OCI-LY1 (cell line): ENCODE measurements around the gene PROP1.
"Not testable (repeated sequence)": the region's sequence is repeated elsewhere in the genome, so short reads cannot be mapped to it uniquely, and the experiment has no call there.

ENCODE experiments used
- H2AFZ ChIP-seq: fragments of 200-600 bp; sonication (generic), shearing (Covaris generic); 2 replicates; pipeline ENCODE4 v1.6.0; 2014; ENCODE audit warnings: antibody characterized with exemption, mild to moderate bottlenecking, low read length
- H3F3A ChIP-seq: fragments of 200-600 bp; sonication (generic), shearing (Covaris generic); 2 replicates; pipeline ENCODE4 v1.6.0; 2014; ENCODE audit warnings: mild to moderate bottlenecking, antibody characterized with exemption, low read length, moderate library complexity; ENCODE audit not compliant: insufficient read depth
- H3K27ac ChIP-seq: fragments of 200-600 bp; sonication (generic); 2 replicates; pipeline ENCODE4 v1.5.1; 2014; ENCODE audit warnings: low read length, mixed run types, mild to moderate bottlenecking, low read depth; ENCODE audit not compliant: poor library complexity, severe bottlenecking
- H3K27me3 ChIP-seq: fragments of 200-600 bp; sonication (generic); 2 replicates; pipeline ENCODE4 v1.6.0; 2014; ENCODE audit warnings: antibody characterized with exemption, mild to moderate bottlenecking, low read length, moderate library complexity; ENCODE audit not compliant: insufficient read depth
- H3K36me3 ChIP-seq: fragments of 200-600 bp; sonication (generic); 2 replicates; pipeline ENCODE4 v1.6.1; 2014; ENCODE audit warnings: mild to moderate bottlenecking, antibody characterized with exemption, low read length, moderate library complexity, mixed read lengths; ENCODE audit not compliant: insufficient read depth
- H3K4me1 ChIP-seq: fragments of 200-600 bp; sonication (generic); 2 replicates; pipeline ENCODE4 v1.5.1; 2014; ENCODE audit warnings: mild to moderate bottlenecking, low read length, moderate library complexity; ENCODE audit not compliant: insufficient read depth, severe bottlenecking
- H3K4me2 ChIP-seq: fragments of 200-600 bp; sonication (generic), shearing (Covaris generic); 2 replicates; pipeline ENCODE4 v1.6.1; 2014; ENCODE audit warnings: low read length
- H3K4me3 ChIP-seq: fragments of 200-600 bp; sonication (generic); 2 replicates; pipeline ENCODE4 v1.5.1; 2014; ENCODE audit warnings: low read length, low read depth, mild to moderate bottlenecking, mixed read lengths; ENCODE audit not compliant: poor library complexity, severe bottlenecking
- H3K79me2 ChIP-seq: fragments of 200-600 bp; shearing (Covaris generic); 2 replicates; pipeline ENCODE4 v1.6.1; 2016; ENCODE audit warnings: mixed run types, low read length, mixed read lengths; ENCODE audit not compliant: insufficient read depth
- H3K9ac ChIP-seq: fragments of 200-600 bp; sonication (generic), shearing (Covaris generic); 2 replicates; pipeline ENCODE4 v1.6.1; 2014; ENCODE audit warnings: mild to moderate bottlenecking, low read length, mixed read lengths
- H3K9me2 ChIP-seq: fragments of 200-600 bp; sonication (generic), shearing (Covaris generic); 2 replicates; pipeline ENCODE4 v1.6.1; 2014; ENCODE audit warnings: low read depth, mild to moderate bottlenecking, low read length, mixed read lengths
- H3K9me3 ChIP-seq: fragments of 200-600 bp; shearing (Covaris generic); 2 replicates; pipeline ENCODE4 v1.6.1; 2014; ENCODE audit warnings: low read length, mixed read lengths
- H4K20me1 ChIP-seq: fragments of 200-600 bp; sonication (generic), shearing (Covaris generic); 2 replicates; pipeline ENCODE4 v1.6.0; 2016; ENCODE audit warnings: mild to moderate bottlenecking, low read length; ENCODE audit not compliant: insufficient read depth
- EZH2 ChIP-seq: fragments of 200-600 bp; sonication (generic), shearing (Covaris generic); IDR thresholded peaks from 2 replicates; pipeline ENCODE4 v1.8.0; 2017; ENCODE audit warnings: borderline replicate concordance, mixed run types, mild to moderate bottlenecking, antibody characterized with exemption, low read length, moderate library complexity, mixed read lengths
- TF ChIP-seq, protein P1 (sequence below): fragments of 200-600 bp; sonication (generic), shearing (Covaris generic); IDR thresholded peaks from 2 replicates; pipeline ENCODE4 v1.5.1; 2017; ENCODE audit warnings: mild to moderate bottlenecking, antibody characterized with exemption, low read length, moderate library complexity, mixed read lengths

PROP1 gene

DNA sequence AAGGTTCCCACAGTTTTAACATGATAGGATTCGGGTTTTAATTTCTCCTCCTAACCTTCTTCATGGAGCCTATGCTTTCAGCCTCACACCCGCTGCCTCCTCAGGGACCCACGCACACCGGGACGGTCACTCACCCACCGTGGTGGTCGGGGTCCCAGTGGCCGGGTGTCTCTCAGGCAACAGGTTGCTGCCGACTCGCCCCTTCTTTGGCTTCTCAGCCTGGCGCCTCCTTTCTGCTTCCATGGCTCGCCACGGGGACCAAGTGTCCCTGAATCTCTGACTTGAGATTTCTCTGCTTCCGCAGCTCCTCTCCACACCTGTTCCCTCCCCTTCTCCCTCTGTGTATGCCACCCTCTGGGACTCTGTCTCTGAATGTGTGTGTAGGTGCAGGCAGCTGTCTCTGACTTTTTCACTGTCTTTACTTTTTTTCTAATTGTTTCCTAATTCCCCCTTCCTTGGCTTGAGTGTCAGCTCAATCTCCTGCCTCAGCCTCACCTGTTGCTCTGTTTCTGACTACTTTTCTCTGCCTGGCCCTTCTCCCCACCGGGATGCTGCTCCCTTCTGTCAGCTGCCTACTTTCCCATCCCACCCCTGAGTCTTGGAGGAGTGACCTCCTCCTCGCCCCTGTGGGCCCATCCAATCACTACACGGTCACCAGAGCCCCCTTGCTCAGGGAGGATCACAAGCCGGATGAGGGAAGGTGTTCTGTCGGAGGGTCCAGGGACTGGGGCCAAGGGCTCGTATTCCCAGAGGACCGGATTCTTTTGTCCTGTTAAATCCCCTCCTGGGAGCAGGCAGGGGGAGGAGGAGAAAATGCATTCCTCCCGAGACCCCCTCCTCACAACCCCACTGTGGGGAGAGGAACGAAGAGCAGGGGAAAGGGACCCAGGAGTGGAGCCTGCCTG, at the start of gene PROP1:
TSS of gene PROP1 (minus strand) at position 552 of the 905 bp plus-strand sequence. CDS start at position 243, 309 bp downstream.
- TF ChIP-seq, protein P1, sequence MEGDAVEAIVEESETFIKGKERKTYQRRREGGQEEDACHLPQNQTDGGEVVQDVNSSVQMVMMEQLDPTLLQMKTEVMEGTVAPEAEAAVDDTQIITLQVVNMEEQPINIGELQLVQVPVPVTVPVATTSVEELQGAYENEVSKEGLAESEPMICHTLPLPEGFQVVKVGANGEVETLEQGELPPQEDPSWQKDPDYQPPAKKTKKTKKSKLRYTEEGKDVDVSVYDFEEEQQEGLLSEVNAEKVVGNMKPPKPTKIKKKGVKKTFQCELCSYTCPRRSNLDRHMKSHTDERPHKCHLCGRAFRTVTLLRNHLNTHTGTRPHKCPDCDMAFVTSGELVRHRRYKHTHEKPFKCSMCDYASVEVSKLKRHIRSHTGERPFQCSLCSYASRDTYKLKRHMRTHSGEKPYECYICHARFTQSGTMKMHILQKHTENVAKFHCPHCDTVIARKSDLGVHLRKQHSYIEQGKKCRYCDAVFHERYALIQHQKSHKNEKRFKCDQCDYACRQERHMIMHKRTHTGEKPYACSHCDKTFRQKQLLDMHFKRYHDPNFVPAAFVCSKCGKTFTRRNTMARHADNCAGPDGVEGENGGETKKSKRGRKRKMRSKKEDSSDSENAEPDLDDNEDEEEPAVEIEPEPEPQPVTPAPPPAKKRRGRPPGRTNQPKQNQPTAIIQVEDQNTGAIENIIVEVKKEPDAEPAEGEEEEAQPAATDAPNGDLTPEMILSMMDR, result no peak
- TF ChIP-seq EZH2, result no peak
- Histone ChIP-seq H3K27me3 (no peaks in the 10 kb centered on the region; the same call in 1 of the 2 replicates), H3K79me2 (no peaks in the 10 kb centered on the region), H4K20me1 (no peaks in the 10 kb centered on the region), H3K4me3 (no peak within 1 kb of the TSS), H3K4me1 (no peaks in the 10 kb centered on the region), H3K27ac (no peak within 1 kb of the TSS), H3K9ac (no peak within 1 kb of the TSS), H3K9me3 (no peaks in the 10 kb centered on the region), H3F3A (no peaks in the 10 kb centered on the region), H3K36me3 (no peaks in the 10 kb centered on the region), H2AFZ (no peak within 1 kb of the TSS), H3K9me2 (no peaks in the 10 kb centered on the region), H3K4me2 (no peak within 1 kb of the TSS)

DNA sequence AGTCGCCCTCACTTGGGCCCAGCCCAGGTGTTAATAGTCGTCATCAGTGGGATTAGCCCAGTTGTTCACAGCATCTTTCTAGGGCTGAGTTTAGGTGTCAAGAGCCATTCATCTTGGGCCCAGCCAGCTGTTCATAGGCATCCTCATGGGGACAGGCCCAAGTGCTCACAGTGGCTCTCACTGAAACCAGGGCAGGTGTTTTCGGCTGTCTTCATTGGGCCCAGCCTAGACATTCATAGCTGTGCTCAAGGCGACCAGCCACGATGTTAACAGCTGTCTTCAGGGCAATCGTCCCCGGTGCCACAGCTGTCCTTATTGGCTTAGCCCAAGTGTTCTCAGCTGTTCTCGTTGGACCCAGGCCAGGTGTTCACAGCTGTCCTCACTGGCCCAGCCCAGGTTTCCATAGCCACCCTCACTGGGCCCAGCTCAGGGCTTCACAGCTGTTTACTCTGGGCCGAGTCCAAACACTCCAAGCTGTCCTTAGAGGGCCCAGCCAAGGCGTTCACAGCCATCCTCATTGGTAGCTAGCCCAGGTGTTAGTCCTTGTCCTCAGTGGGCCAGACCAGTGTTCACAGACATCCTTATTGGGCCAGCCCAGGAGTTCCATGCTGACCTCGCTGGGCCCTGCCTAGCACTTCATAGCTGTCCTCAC, 23.5 kb upstream of the PROP1 start:
- H4K20me1 ChIP-seq, H2AFZ ChIP-seq, H3K4me3 ChIP-seq, H3K9ac ChIP-seq, H3K27me3 ChIP-seq, H3K9me3 ChIP-seq, H3K27ac ChIP-seq, H3F3A ChIP-seq, H3K9me2 ChIP-seq, H3K4me1 ChIP-seq, H3K36me3 ChIP-seq, H3K4me2 ChIP-seq, H3K79me2 ChIP-seq: not testable (repeated sequence)

DNA sequence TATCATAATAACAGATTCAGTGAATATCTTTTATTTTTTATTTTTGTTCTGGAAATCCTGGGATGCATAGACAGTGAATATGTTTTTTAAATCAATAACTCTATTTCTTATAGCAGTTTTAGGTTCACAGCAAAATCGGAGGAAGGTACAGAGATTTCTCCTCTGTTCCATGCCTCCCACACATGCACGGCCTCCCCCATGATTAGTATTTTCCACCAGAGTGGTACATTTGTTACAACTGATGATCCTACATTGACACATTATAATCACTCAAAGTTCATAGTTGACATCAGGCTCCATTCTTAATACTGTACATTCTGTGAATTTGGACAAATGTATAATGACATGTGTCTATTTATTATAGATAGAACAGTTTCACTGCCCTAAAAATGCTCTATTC, 16.7 kb upstream of the PROP1 start:
- not testable (repeated sequence) for H2AFZ ChIP-seq

DNA sequence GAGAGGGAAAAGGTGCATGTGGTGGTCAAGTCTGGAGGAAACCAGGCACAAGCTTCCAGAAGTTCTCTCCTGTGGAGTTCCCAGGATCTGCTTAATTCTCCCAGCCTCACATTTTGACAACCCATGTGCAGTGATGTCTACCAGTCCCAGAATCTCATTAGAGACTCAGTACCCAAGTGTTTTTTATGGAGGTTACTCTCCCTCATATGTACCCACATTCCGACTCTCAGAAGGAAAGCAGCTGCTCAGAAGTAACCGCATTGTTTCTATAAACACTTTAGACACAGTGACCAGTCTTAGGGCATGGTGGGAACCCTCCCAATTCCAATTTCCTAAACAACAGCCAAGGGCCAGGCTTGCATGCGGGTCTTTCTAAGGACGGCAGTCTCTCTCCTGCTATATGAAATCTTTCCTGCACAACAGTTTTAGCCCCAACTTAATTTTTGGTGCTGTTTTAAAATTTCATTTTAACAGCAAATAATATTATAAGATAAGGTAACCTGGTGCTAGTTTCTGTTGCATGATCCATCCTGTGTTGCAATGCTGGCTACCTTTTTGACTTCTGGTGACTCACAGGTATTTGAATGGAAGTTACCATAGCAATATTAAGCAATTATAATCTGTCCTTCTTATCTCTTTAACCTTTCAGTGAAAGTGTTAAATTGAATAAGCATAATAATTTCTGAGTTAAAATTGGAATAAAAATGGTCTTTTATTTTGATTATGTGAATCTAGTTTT, 15.9 kb upstream of the PROP1 start:
- not testable (repeated sequence) for H3F3A ChIP-seq, H3K27me3 ChIP-seq, H3K4me2 ChIP-seq, H3K9me3 ChIP-seq, H3K4me1 ChIP-seq, H3K27ac ChIP-seq, H3K79me2 ChIP-seq, H4K20me1 ChIP-seq, H3K36me3 ChIP-seq, H2AFZ ChIP-seq, H3K4me3 ChIP-seq, H3K9me2 ChIP-seq, H3K9ac ChIP-seq

More for the DNA sequence above, 16.7 kb upstream of the PROP1 start:
- H3K27ac ChIP-seq, H3K4me2 ChIP-seq, H3K4me3 ChIP-seq, H3K27me3 ChIP-seq, H3K4me1 ChIP-seq, H3K9ac ChIP-seq, H3K36me3 ChIP-seq, H3K79me2 ChIP-seq, H3K9me2 ChIP-seq, H4K20me1 ChIP-seq, H3K9me3 ChIP-seq, H3F3A ChIP-seq: not testable (repeated sequence)

DNA sequence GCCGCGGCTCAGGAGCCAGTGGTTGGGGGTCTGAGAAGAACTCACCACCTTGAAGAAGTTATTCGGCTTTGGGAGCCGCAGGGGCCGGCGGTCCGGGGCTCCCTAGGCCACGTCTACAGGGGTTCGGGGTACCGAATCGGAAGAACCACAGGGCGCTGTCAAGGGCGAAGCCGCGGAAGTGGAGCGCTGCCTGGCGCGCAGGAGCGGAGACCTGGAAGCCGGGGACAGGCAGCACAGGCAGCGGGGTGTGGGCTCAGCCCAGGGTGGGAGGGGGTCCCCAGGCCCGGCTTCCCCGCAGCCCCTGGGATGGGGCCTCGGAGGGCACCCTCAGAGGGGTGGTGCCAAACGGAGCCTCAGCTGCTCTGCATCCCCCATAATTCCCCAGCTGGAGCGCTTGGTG, 11.2 kb upstream of the PROP1 start:
- not testable (repeated sequence) for H3K4me3 ChIP-seq, H3K36me3 ChIP-seq, H3K9me2 ChIP-seq, H3K4me1 ChIP-seq, H3K4me2 ChIP-seq, H3K27ac ChIP-seq, H4K20me1 ChIP-seq, H3F3A ChIP-seq, H3K9ac ChIP-seq, H3K27me3 ChIP-seq, H3K79me2 ChIP-seq, H2AFZ ChIP-seq, H3K9me3 ChIP-seq

DNA sequence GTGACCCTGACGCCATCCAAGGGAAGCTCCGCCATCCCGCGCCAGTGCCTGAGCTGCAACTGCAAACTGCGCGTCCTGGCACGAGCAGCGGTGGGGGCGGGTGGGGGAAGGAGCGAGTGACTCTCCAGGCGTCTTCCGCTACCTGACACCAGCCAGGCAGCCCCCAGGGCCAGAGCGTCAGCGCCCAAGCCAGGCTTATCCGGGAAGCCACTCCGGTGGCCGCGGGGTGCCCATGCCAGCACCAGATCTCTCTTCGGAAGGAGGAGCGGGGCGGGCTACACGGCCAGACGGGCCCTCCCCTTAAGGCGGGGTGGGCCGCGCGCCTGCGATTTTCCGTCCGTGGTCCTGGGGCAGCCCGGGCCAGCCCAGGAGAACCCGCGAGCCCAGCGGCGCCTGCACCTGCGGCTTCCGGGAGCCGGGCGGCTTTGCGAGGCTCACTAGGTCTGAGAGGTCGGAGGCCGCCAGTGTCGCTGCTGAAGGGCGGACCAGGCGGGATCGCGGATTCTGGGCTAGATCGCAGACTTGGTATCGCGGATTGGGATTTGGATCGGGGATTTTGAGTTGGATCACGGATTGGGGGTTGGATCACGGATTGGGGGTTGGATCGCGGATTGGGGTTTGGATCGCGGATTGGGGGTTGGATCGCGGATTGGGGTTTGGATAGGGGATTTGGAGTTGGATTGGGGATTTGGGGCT, 10.6 kb upstream of the PROP1 start:
- H3K4me3 ChIP-seq, H3K27me3 ChIP-seq, H3K9me2 ChIP-seq, H3K4me1 ChIP-seq, H3K9ac ChIP-seq, H2AFZ ChIP-seq, H3F3A ChIP-seq, H3K4me2 ChIP-seq, H3K79me2 ChIP-seq, H4K20me1 ChIP-seq, H3K9me3 ChIP-seq, H3K36me3 ChIP-seq, H3K27ac ChIP-seq: not testable (repeated sequence)
